Hepatocyte (in vitro differentiated cells): ENCODE data around the gene OTOS.

Experiments
- CTCF ChIP-seq: fragments of 200-600 bp; sonication (generic); IDR thresholded peaks from 2 replicates; pipeline ENCODE4 v1.5.1; 2016; ENCODE audit warnings: antibody characterized with exemption, mild to moderate bottlenecking; ENCODE audit not compliant: poor library complexity
- EZH2 ChIP-seq: fragments of 200-600 bp; sonication (generic); IDR thresholded peaks from 2 replicates; pipeline ENCODE4 v1.6.1; 2016; ENCODE audit warnings: antibody characterized with exemption, mild to moderate bottlenecking, borderline replicate concordance
- EZH2phosphoT487 ChIP-seq: fragments of 200-600 bp; sonication (generic); IDR thresholded peaks from one replicate; pipeline ENCODE4 v1.6.1; 2018; ENCODE audit warnings: antibody characterized with exemption, mild to moderate bottlenecking, low read depth, moderate library complexity; ENCODE audit not compliant: unreplicated experiment, severe bottlenecking

GRCh38 chr2:240178564-240178963, 38.1 kb upstream of the OTOS start:
- no peak for TF ChIP-seq CTCF
- no peak for TF ChIP-seq EZH2
- TF ChIP-seq EZH2phosphoT487 = no peak
